SH-SY5Y (cell line): ENCODE measurements around the gene PHLDB1.

Experiments used
- GATA2 ChIP-seq: IDR thresholded peaks from 2 replicates; pipeline ENCODE4 v1.6.1; 2011; ENCODE audit warnings: mild to moderate bottlenecking, low read depth, low read length
- GATA3 ChIP-seq: IDR thresholded peaks from 2 replicates; pipeline ENCODE4 v1.6.1; 2011; ENCODE audit warnings: low read depth, mild to moderate bottlenecking, low read length, moderate library complexity

GRCh38 chr11:118597556-118597955 is 9.9 kb upstream of the PHLDB1 start:
- TF ChIP-seq GATA2 (no peak), GATA3 (no peak)
